Chondrocyte (in vitro differentiated cells): Measurements from ENCODE around the gene ANXA7. TPM values are rescaled to one million over a fixed set of nuclear protein-coding genes. Genes with fewer than 3 reads are reported as not detected.

Experiments used
- DNase-seq: peaks from one replicate; pipeline ENCODE4 v3.0.0; 2021; ENCODE audit warnings: mixed read lengths, low spot score
- H3K27ac Mint-ChIP-seq: one replicate; pipeline ENCODE4 v1.8.0; 2021; ENCODE audit warnings: mild to moderate bottlenecking, moderate library complexity, mixed read lengths; ENCODE audit not compliant: unreplicated experiment
- H3K27me3 Mint-ChIP-seq: 2 replicates; pipeline ENCODE4 v1.8.0; 2021; ENCODE audit warnings: low read depth, mixed read lengths
- H3K36me3 Mint-ChIP-seq: 2 replicates; pipeline ENCODE4 v1.8.0; 2021; ENCODE audit warnings: low read depth, mixed read lengths
- H3K4me1 Mint-ChIP-seq: 2 replicates; pipeline ENCODE4 v1.8.0; 2021; ENCODE audit warnings: low read depth, mild to moderate bottlenecking, mixed read lengths
- H3K4me3 Mint-ChIP-seq: one replicate; pipeline ENCODE4 v1.8.0; 2021; ENCODE audit warnings: mild to moderate bottlenecking, moderate library complexity, mixed read lengths; ENCODE audit not compliant: unreplicated experiment
- H3K9me3 Mint-ChIP-seq: 2 replicates; pipeline ENCODE4 v1.8.0; 2021; ENCODE audit warnings: low read depth, mixed read lengths
- total RNA-seq: library from RNA; stranded (reverse); gene quantifications from 3 replicates; pipeline ENCODE4 v1.2.1, GENCODE V29; 2021
- TF ChIP-seq, protein P1 (sequence below): fragments of 200-600 bp; sonication (generic); IDR thresholded peaks from 2 replicates; pipeline ENCODE4 v1.5.0; 2021; ENCODE audit warnings: antibody characterized with exemption, mild to moderate bottlenecking, moderate library complexity

The ANXA7 gene
- total RNA-seq, 1 donor from 2014 or later: 93.5 TPM

DNA sequence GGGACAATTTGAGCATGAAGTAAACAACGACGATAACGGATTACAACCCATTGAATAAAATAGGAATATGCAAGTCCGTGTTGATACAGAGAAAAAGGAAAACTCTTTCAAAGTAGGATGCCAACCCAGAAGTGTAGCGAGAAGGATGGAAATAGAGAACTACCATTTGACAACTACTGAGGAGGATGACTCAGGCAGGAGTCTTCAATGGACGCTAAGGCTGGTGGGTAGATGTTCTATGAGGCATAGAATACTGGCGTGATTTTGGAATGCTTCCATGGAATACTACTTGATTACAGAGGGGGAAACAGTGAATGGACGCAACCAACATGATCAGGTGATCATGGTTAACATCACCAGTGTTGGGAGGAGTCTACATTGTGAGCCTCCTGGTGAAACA, 54.4 kb downstream of the ANXA7 start:
- Mint-ChIP-seq H3K9me3 (peaks cover 6% of the 10 kb centered on the region), H3K36me3 (peaks cover 2% of the 10 kb centered on the region), H3K27ac (no peak overlapping the region), H3K4me1 (peaks cover 13% of the 10 kb centered on the region), H3K4me3 (peak overlapping the region; percentile 94), H3K27me3 (peaks cover 15% of the 10 kb centered on the region)
- TF ChIP-seq, protein P1, sequence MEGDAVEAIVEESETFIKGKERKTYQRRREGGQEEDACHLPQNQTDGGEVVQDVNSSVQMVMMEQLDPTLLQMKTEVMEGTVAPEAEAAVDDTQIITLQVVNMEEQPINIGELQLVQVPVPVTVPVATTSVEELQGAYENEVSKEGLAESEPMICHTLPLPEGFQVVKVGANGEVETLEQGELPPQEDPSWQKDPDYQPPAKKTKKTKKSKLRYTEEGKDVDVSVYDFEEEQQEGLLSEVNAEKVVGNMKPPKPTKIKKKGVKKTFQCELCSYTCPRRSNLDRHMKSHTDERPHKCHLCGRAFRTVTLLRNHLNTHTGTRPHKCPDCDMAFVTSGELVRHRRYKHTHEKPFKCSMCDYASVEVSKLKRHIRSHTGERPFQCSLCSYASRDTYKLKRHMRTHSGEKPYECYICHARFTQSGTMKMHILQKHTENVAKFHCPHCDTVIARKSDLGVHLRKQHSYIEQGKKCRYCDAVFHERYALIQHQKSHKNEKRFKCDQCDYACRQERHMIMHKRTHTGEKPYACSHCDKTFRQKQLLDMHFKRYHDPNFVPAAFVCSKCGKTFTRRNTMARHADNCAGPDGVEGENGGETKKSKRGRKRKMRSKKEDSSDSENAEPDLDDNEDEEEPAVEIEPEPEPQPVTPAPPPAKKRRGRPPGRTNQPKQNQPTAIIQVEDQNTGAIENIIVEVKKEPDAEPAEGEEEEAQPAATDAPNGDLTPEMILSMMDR: no peak
- DNase-seq: no peak

DNA sequence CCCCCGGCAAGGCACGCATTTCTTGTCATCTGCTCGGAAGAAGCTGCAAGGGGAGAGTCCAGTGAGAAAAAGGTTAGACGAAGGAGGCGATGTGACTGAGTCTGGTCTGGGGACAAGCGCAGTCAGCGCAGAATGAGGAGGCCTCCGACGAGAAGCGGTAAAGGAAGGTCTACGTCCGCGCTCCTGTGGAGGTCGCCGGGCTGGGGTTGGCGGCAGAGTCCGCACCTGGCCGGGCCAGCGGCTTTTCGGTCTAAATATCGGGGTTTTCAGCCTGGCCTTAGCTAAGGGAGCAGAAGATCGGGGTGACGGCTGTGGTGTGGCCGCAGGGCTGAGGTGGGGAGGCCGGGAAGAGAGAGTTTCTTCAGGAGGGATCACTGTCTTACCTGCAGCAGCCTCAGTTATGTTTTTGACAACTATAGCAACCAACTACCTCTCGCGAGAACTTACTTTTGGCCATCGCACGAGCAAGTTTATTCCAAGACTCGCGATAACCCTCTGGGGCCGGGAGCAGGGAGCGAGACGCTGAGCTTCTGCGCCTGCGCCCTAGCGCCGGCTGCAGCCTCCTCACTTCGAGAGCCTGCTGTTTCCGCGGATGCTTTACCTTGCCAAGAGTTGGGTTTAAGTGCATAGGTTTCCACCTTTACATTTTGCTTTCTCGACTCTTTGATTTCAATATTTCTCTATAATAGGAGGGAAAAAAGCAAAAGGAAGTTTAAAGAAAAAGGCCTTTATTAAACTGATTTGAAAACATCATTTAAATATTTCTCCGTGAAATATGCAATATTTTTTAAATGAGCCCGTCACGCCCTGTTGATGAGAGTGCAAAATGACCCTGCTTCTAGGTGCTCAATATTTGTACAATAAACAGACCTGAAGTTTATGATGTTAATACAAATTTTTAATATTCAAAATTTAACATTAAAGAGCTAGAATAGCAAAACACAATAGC, 55.3 kb downstream of the ANXA7 start, which contains the start of gene CFAP70:
Gene CFAP70 (minus strand): TSS at position 534 of the 949 bp plus-strand sequence. CDS start 4,068 bp downstream, outside the sequence.
- DNase-seq: no peak
- peak within 1 kb of the TSS; percentile 94 for H3K4me3 Mint-ChIP-seq
- TF ChIP-seq, protein P1: no peak
- H3K27ac Mint-ChIP-seq: peak within 1 kb of the TSS; percentile 96
- peaks cover 18% of the 10 kb centered on the region for H3K27me3 Mint-ChIP-seq
- peaks cover 6% of the 10 kb centered on the region for H3K9me3 Mint-ChIP-seq
- peaks cover 2% of the 10 kb centered on the region for H3K36me3 Mint-ChIP-seq
- peaks cover 13% of the 10 kb centered on the region for H3K4me1 Mint-ChIP-seq

DNA sequence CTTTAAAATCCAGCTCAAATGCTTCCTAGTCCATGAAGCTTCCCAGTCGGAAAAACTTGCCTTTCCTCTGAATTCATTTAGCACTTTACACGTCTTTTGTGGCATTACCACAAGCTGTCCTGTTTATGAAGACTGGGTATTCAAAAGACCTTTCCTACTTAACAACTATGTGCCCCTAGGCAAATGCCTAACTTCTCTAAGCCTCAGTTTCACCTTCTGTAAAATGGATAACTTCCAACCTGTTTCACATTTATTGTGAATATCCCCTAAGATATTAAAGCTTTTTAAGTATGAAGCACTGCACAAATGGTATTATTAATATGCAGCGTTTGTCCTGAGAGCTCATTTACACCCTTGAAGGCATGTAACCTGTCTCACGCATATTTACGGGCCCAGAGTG, 56.0 kb downstream of the ANXA7 start:
- Mint-ChIP-seq H3K27ac (no peak overlapping the region), H3K36me3 (peaks cover 2% of the 10 kb centered on the region), H3K4me1 (peaks cover 13% of the 10 kb centered on the region), H3K4me3 (peak overlapping the region; percentile 94), H3K27me3 (peaks cover 18% of the 10 kb centered on the region), H3K9me3 (peaks cover 6% of the 10 kb centered on the region)
- DNase-seq: no peak
- TF ChIP-seq, protein P1: no peak

DNA sequence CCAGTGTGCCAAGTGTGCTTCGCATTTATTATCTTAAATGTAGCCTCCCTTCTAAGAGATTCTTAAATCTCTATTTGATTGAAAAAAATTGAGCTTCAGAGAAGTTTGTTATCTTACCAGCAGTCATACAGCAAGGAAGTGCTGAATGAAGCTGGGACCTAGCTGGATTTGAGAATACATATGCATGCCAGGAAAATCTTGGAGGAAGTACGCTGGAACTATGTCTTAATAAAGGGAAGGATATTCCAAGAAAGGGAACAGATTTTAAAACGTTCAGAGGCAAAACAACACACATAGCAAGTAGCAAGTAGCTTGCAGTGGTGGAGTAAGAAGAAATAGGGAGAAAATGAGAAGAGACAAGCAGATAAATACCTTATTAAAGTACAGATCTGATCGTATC, 56.7 kb downstream of the ANXA7 start:
- TF ChIP-seq, protein P1: no peak
- Mint-ChIP-seq H3K9me3 (no peaks in the 10 kb centered on the region), H3K4me3 (no peak overlapping the region), H3K36me3 (no peaks in the 10 kb centered on the region), H3K27ac (no peak overlapping the region), H3K4me1 (peaks cover 13% of the 10 kb centered on the region), H3K27me3 (peaks cover 22% of the 10 kb centered on the region)
- no peak for DNase-seq

DNA sequence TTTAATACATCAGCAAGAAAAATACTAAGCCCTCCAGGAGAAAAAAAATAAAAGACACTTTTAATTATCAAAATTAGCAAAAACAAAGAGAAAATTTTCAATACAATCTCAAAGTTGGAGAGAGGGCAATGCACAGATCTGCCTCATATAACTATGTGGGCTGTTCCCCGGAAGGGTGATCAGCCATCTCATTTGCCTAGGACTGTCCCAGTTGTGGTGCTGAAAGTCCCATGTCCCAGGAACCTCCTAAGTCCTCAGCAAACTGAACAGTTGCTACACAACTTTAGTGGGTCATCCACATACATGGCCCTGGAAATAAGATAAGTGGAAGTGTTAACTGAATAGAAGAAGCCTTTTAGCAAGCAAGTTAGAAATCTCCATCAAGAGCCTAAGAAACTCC, 69.6 kb downstream of the ANXA7 start:
- H3K27me3 Mint-ChIP-seq: peaks cover 8% of the 10 kb centered on the region
- no peaks in the 10 kb centered on the region for H3K9me3 Mint-ChIP-seq
- H3K4me3 Mint-ChIP-seq: no peak overlapping the region
- no peaks in the 10 kb centered on the region for H3K36me3 Mint-ChIP-seq
- H3K4me1 Mint-ChIP-seq: no peaks in the 10 kb centered on the region
- DNase-seq: no peak
- H3K27ac Mint-ChIP-seq: no peak overlapping the region
- TF ChIP-seq, protein P1: no peak
